Effector memory CD4-positive, alpha-beta T cell (primary cell): Measurements from ENCODE around the gene CBX8.

Source experiments
- DNase-seq, 3 donors: peaks; one replicate each; pipeline ENCODE4 v3.0.0-alpha.2; 2020
- H3K27ac ChIP-seq: 2 replicates; pipeline ENCODE4 v1.7.0; 2013; ENCODE audit warnings: mild to moderate bottlenecking, low read length, moderate library complexity; ENCODE audit not compliant: insufficient read depth, poor library complexity, severe bottlenecking
- H3K27me3 ChIP-seq: replicated peaks from 2 replicates; pipeline ENCODE4 v1.7.0; 2013; ENCODE audit warnings: mild to moderate bottlenecking, low read length; ENCODE audit not compliant: insufficient read depth, control insufficient read depth, poor library complexity, severe bottlenecking
- H3K36me3 ChIP-seq: 2 replicates; pipeline ENCODE4 v1.7.0; 2013; ENCODE audit warnings: mild to moderate bottlenecking, low read length, moderate library complexity; ENCODE audit not compliant: control insufficient read depth, insufficient read depth
- H3K4me1 ChIP-seq: 2 replicates; pipeline ENCODE4 v1.7.0; 2013; ENCODE audit warnings: low read length, mild to moderate bottlenecking; ENCODE audit not compliant: control insufficient read depth, insufficient read depth, poor library complexity, severe bottlenecking
- H3K4me3 ChIP-seq: 2 replicates; pipeline ENCODE4 v1.7.0; 2013; ENCODE audit warnings: low read length, low read depth, mild to moderate bottlenecking; ENCODE audit not compliant: insufficient read depth, poor library complexity, severe bottlenecking
- H3K9me3 ChIP-seq: 2 replicates; pipeline ENCODE4 v1.7.0; 2013; ENCODE audit warnings: mild to moderate bottlenecking, low read length, moderate library complexity; ENCODE audit not compliant: control insufficient read depth

CBX8 gene

GRCh38 chr17:79797492-79798298 lies 818 bp upstream of the CBX8 start:
- Histone ChIP-seq H3K27me3 (peaks cover 56% of the 10 kb centered on the region), H3K4me1 (peaks cover 49% of the 10 kb centered on the region), H3K4me3 (peak overlapping the region; percentile 62), H3K9me3 (no peaks in the 10 kb centered on the region), H3K36me3 (no peaks in the 10 kb centered on the region), H3K27ac (no peak overlapping the region)
- no peak for DNase-seq

GRCh38 chr17:79796444-79796762 lies 474 bp downstream of the CBX8 start:
- Histone ChIP-seq H3K4me1 (peaks cover 52% of the 10 kb centered on the region), H3K27ac (no peak overlapping the region), H3K9me3 (no peaks in the 10 kb centered on the region), H3K36me3 (no peaks in the 10 kb centered on the region), H3K4me3 (peak overlapping the region; percentile 62), H3K27me3 (peaks cover 54% of the 10 kb centered on the region)
- no peak for DNase-seq

- H3K36me3 ChIP-seq = no peaks in the 10 kb centered on the region
- H3K27ac ChIP-seq = no peak overlapping the region
- peaks cover 52% of the 10 kb centered on the region for H3K4me1 ChIP-seq
- H3K27me3 ChIP-seq = peaks cover 54% of the 10 kb centered on the region
- no peaks in the 10 kb centered on the region for H3K9me3 ChIP-seq
- no peak for DNase-seq
- H3K4me3 ChIP-seq = peak overlapping the region; percentile 62
Observed at GRCh38 chr17:79795795-79796443, 958 bp downstream of the CBX8 start.

- no peaks in the 10 kb centered on the region for H3K9me3 ChIP-seq
- H3K27me3 ChIP-seq = peaks cover 54% of the 10 kb centered on the region
- no peak for DNase-seq
- H3K4me3 ChIP-seq = no peak overlapping the region
- no peak overlapping the region for H3K27ac ChIP-seq
- no peaks in the 10 kb centered on the region for H3K36me3 ChIP-seq
- H3K4me1 ChIP-seq = peaks cover 51% of the 10 kb centered on the region
Observed at GRCh38 chr17:79794659-79795511, 2.0 kb downstream of the CBX8 start.

GRCh38 chr17:79793924-79794304 lies 3.0 kb downstream of the CBX8 start:
- H3K4me1 ChIP-seq = peaks cover 48% of the 10 kb centered on the region
- H3K9me3 ChIP-seq = no peaks in the 10 kb centered on the region
- H3K4me3 ChIP-seq = no peak overlapping the region
- no peaks in the 10 kb centered on the region for H3K36me3 ChIP-seq
- no peak for DNase-seq
- no peak overlapping the region for H3K27ac ChIP-seq
- H3K27me3 ChIP-seq = peaks cover 54% of the 10 kb centered on the region

DNA sequence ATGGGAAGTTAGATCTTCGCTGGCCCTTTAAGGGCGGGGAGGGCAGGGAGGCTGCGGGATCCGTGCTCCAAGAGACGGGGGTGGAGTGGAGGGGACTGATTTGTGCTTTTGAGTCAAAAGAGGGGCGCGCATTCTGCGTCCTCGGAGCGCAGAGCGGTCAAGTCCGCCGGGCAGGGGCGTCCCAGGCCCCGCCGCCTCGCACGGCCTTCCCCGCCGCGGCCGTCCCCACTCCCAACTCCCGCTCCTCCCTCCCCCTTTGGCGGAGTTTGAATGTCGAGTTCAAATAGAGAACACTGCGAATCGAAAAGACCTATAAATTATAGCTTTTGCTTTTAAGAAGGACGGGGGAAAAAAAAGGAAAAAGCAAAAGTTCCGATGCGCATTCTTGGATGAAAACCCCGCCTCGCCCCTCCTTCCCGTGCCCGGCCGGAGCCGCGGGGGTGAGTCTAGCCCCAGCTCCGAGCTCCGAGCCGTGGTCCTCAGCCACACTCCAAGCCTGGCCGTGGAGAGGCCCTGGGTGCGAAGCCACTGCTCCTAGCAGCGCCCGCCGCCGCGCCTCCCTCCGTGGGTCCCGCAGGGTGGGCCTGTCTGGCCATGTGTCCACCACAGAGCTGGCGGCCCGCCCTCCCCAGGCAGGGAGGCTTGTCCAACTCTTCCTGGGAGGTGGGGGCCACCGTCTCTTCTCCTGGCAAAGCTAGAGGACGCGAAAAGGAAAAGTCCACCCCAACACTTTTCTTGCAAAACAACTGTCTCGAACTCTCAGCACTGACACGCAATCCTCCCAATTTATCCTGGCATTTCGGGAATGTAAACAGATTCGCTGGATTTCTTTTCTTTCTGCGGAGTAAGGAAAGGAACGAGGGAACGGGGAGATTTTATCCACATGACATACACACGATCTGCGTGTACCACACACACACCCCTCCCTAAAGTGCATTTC lies 3.6 kb downstream of the CBX8 start:
- Histone ChIP-seq H3K4me3 (no peak overlapping the region), H3K9me3 (no peaks in the 10 kb centered on the region), H3K4me1 (peaks cover 41% of the 10 kb centered on the region), H3K27me3 (peaks cover 53% of the 10 kb centered on the region), H3K27ac (no peak overlapping the region), H3K36me3 (no peaks in the 10 kb centered on the region)
- no peak for DNase-seq

DNA sequence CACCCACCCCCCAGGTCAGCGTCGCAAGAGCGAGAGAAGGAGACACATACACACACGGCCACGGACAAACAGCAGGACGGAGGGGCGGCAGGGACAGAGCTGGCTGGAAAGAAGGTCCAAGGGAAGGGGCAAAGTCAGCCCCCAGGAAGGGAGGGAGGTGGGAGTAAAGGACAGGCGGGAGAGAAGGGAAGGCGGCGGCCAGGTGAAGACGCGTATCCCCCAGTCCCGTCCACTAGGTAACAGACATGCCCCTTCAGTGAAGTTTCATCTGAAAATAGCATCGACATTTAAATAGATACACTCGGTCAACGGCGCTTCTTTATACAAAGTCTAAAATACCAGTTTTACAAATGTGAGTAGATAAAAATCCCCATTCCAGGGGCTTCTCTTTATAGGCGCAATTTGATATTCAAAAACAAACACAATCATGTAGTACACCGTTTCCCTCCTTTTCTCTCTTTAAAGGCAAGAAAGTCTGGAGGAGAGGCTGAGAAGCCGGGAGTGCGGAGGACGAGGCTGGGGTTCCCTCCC lies 4.5 kb downstream of the CBX8 start:
- Histone ChIP-seq H3K9me3 (no peaks in the 10 kb centered on the region), H3K4me1 (peaks cover 35% of the 10 kb centered on the region), H3K4me3 (no peak overlapping the region), H3K27ac (no peak overlapping the region), H3K36me3 (no peaks in the 10 kb centered on the region), H3K27me3 (peaks cover 47% of the 10 kb centered on the region)
- no peak for DNase-seq

DNA sequence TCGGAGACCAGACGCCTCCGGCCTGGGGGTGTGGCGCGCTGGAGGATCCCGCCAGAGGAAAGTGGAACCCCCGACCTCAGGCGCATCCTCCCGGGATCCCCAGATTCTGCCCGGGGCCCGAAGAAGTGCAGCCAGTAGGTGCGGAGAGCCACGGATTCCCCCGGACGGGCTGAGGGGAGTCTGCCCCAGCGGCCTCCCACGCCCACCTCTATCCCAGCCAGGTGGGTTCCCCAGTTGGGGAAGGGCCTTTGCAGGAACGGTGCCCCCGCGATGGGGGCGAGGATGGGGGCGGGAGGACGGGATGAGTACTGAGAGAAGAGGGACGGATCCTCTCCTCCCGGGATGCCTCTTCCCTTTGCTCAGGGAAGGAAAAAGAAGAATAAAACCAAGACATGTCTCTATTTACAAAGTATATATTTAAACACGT lies 5.1 kb downstream of the CBX8 start:
- Histone ChIP-seq H3K9me3 (no peaks in the 10 kb centered on the region), H3K27ac (no peak overlapping the region), H3K4me1 (peaks cover 33% of the 10 kb centered on the region), H3K27me3 (peaks cover 47% of the 10 kb centered on the region), H3K4me3 (no peak overlapping the region), H3K36me3 (no peaks in the 10 kb centered on the region)
- DNase-seq = no peak
